Measurements from ENCODE around the gene NEK6.

NEK6 gene

DNA sequence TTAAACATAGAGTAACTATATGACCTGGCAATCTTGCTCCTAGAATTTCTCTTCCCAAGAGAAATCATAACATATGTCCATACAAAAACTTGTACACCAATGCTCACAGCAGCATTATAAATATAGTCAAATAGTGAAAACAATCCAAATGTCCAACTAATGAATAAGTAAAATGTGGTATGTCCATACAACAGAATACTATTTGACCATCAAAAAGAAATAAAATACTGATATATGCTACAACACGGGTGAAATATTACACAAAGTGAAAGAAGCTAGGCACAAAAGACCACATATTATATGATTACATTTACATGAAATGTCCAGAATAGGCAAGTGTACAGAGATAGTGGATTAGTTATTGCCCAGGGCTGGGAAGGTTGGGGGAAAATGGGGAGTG lies 116.1 kb downstream of the NEK6 start:
- no peak for DNase-seq (ENCODE audit: low read depth in 3 of 3)

- DNase-seq (ENCODE audit: low read depth in 3 of 3) = no peak
These were observed 118.0 kb downstream of the NEK6 start for GRCh38 chr9:124375726-124376125.

GRCh38 chr9:124376329-124376728 lies 118.6 kb downstream of the NEK6 start:
- no peak for DNase-seq (ENCODE audit: low read depth in 3 of 3)

DNA sequence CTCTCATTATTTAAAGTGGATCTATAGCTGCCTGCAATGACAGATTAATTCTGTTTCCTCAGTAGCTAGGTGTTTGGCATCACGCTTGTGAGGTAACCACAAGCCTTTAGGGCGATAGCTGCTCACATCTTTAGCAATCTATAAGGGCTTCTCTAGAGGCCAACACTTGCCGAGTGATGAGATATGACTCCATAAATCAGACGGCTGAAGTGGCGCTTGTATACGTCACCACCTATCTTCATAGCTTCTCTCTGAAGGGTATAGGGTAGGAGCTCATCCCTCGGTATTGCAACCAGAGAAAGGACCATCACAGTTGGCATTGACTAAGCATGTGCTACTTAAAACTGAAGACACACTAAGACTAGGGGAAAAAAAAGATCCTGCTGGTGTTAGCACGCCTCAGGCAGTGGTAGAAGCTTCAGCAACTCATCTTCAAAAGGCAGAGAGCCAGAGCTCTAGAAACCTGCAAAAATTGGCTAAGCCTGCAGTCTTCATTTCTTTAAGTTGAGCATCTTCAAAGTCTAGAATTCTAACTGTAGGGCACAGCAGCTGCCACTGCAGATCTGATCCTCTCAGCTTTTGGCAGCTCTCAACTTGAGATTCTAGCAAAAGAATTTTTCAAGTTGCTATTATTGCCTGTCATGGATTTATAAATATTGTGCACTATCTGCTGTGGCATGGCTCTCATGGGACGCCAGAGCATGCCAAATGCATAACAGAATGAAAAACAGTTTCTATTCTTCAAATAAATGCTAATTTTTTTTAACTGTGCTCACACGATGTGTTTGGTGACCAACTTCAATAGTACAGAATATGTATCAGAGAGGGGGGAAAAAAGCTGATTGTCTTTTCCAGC lies 120.0 kb downstream of the NEK6 start:
- no peak for DNase-seq (ENCODE audit: low read depth in 3 of 3)

DNA sequence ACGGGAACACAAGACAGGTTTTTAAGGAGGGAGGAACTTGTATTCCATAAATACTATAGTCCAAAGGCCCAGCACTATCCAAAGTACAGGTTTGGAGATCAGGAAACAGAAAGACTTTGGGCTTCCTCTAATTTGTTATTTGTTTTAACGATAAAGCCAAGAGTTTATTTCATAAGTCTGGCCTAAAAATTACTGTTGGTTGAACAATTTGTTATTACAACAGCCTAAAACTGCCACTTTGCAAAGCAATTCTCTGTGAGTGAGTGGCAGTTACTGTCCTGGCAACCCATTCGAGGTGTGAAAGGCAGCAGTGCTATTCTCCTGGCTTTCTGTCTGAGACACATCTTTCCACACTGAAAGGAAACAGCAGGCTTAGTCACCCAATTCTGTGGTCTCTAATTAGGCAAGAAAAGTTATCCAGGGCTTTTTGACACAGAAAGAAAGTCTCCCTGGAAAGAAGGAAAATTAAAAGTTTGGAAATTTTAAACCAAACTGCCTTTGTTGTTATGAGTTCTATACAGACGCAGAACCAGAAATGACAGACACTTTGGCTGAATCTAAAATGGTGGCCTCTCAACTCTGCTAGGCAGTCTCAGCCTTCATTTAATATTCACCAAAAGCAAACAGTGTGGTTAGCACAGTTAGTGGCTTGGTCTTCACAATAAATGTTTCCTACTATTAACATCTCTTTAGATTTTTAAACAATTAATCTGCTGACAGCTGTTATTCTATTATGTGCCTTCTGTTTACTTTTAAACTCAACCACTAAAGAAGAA lies 123.6 kb downstream of the NEK6 start:
- DNase-seq (ENCODE audit: low read depth in 3 of 3) = no peak

DNA sequence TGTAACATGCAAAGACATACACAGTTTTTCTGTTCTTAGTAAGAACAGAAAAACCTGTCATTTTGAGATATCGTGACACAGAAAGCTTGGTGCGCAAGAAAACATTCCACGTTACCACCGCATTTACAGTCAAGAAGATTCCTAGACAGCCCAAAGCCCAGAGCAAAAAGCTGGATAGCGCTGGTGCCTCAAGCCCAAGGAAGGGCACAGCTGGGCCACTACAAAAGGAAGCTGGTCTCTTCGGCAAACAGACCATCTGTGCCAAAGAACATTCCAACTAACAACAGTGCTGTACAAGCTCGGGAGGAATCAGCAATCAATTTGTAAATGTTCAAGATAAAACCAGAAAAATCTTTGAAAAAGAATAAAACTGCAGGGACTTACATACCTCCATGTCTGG lies 126.5 kb downstream of the NEK6 start:
- DNase-seq (ENCODE audit: low read depth in 3 of 3) = no peak

DNA sequence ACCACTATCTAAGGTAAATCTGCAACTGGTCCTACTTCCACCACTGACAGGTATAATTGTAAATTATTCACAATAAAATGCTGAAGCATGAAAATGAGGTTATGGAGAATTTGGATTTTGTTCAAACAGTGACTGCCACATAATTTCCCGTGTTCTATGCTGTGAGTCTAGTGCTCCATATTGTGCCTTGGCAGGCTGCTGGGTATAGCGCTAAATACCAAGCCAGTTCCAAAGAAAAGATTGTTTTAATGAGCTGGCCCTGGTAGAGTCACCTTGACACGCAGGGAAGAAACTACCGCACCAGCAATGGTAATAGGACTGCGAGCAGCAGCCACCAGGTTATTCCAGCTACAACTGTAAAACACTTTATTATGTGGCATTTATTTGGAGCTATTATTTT lies 127.1 kb downstream of the NEK6 start:
- no peak for DNase-seq (ENCODE audit: low read depth in 3 of 3)

DNA sequence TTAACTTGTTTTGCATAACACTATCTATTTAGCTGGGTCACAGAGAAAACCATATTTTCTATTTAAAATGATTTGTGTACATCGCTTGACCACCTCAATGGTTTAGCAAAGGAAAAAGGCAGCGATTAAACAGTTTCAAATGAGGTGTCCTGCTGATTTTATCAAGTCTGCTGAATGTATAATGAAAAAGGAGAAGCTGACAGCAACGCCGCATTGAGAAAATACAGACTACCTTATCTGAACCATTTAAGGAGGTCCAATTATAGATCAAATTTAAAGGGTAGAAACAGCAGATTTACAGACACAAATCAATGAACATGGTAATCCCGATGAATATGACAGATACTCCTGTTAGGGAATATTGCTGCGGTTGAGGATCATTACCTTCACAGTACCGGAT lies 127.9 kb downstream of the NEK6 start:
- no peak for DNase-seq (ENCODE audit: low read depth in 3 of 3)

- DNase-seq (ENCODE audit: low read depth in 3 of 3) = no peak
These were observed 128.5 kb downstream of the NEK6 start for GRCh38 chr9:124386201-124386600.

GRCh38 chr9:124388275-124389048 lies 130.7 kb downstream of the NEK6 start:
- DNase-seq (ENCODE audit: low read depth in 3 of 3) = no peak

DNA sequence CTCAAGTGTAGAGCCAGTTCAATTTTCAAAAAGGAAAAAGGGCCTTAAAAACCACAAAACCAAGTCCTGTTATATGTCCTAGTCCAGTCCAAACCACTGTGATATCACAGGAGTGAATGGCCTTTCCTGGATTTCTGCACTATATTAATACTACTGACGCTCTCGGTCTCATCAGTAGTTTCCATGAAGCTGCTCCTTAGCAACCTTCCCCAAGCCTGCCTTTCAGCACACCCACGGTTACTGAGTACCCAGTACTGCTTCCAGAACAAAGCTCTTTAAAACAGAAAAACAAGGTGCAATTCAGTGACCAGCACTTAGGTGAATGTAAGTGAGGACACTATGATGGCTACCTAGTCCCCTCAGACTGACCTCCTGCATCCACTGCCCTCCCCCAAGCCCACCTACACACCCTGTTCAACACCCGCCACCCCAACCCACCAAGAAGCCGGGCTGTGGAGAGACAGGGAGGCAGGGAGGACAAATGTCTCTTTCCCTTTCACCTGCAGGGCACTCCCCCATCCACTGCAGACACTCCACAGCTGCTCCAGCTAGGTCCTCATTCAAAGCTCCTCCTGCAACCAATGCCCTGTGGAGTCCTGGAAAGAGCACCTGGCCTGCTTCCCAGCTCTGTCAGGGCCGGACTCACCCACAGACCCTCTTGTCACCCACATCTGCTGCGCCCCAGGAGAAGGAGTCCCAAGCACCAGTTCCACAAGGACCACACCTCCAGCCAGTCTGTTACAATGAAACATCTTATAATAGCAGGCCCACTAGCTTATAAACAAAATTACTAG lies 131.6 kb downstream of the NEK6 start:
- DNase-seq (ENCODE audit: low read depth in 3 of 3) = no peak

DNA sequence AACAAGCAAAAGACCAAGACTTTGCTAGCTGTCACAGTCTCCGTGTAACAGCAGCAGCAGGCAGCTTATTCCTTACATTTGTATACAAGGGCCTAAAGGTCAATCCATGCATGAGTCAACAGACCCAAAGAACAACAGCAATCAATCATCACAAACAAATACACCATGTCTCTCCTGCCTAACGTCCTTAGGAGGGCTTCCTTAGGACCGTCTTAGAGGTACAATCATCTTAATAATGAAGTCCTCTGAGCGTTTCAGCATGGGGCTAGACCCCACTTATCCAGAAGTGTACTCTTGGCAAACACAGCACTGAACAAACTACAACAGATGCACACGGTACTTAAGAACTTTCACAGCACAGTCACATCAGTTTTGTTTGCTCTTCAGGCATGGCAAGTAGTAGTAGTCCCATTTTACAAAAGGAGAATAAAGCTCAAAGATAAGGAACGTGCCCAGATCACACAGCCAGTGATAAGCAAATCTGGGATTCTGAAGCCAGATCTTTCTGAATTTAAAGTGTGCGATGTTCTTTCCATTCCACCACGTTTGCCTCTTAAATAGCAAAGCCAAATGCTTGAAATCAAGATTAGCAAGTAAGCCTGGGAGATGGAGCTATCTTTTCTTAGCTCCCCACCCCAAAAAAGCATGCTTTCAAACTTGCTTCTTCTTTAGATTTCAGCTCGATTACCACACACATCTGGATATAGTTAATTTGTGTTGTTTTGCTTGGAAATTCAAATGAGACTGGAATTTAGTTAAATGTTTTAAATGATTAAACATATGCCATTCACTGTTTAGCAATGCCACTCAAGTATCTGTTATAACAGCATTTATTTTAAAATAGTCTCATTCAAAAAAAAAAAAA lies 133.3 kb downstream of the NEK6 start:
- no peak for DNase-seq (ENCODE audit: low read depth in 3 of 3)

- no peak for DNase-seq (ENCODE audit: low read depth in 3 of 3)
These were observed 134.6 kb downstream of the NEK6 start for GRCh38 chr9:124392254-124392870.

DNA sequence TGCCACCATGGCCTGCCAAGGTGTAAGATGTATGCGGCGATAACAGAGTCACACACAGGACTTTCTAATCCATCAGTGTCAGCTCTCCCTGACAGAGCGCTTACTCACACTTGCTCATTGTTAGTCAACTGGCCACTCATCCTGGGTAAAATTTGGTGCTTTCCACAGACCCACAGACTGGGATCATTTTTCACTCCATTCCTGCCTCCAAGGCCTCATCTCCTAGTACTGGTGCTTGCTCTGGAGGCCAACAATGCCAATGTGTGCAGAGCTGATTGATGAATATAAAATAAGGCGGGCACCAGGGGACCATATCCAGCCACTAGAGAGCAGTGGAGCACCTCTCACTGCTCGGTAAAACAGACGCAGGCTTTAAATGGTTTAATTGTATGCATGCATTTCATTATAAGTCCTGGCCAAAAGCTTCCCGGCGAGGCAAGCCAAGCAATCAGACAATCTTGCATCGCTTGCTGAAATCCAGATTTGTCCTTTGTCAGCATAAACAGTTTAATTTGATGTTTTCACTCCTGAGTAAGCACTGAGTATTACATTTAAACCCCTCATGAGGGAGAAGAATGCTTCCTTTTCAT lies 135.2 kb downstream of the NEK6 start:
- DNase-seq (ENCODE audit: low read depth in 3 of 3) = no peak

DNA sequence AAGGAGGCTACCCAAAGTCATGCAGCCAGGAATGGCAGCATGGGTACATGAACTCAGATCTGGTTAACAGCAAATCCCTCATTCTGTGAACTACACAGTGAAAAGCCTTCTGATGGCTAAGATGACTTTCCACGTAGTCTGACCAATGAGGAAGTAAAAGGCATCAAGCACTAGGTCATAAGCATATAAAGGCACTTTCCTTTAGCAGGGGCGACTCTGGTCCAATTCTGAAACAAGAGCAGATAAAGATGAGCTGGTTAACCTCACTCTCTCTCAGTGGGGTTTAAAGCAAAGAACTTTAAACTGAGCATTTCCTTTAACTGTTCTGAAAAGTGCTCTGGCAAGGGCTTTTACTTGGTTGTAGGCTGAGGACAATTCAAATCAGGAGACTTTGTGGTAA lies 136.4 kb downstream of the NEK6 start:
- DNase-seq (ENCODE audit: low read depth in 3 of 3) = no peak

DNA sequence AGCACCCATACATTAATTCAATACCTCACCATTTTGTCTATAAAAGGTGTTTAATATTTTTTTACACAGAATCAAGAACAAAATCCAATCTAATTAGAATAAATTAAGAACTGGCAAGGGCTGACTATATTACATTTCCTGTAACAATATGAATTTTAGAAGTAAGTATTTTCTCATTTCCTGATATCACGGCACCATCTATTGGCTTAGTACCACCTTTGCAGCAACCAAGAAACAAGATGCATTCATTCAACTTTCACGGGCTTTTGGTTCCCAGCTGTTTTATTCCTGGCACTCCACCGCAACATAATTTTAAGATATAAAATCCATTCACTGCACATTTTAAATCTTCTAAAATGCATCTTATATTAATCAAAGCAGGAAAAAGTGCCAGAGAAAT lies 136.8 kb downstream of the NEK6 start:
- no peak for DNase-seq (ENCODE audit: low read depth in 3 of 3)

GRCh38 chr9:124395826-124396225 lies 138.1 kb downstream of the NEK6 start:
- DNase-seq (ENCODE audit: low read depth in 3 of 3) = no peak

DNA sequence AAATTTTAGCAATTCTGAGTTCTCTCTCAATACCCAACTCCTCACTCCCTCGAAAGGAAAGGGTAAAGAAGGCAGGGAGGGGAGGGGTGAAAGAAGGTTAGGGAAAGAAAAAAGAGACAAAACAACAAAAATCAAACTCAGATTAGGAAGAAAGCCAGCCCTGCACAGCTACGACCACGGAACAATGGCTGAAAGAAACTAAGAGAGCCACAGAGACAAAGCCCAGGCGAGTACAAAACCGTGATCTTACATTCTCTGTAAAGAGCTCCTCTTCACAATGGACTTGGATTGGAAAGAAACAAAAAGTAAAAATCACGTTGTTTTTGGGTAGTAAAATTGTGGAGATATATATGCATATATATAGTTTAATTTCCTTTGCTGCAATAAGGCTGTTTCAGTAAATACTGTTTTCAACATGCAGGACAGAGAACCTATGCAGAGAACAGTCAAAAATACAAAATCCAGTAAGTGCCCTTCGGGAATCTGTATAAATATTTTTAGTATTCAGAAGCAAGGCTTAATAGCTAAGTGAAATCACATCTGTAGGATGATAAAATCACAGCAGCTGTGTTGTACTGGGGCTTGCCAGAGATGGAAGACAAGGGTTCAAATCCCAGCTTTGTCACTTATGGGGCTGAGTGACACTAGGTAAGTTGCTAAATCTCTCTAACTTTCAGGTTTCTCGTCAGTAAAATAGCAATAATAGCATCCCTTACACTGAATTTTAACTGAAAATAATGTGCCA lies 140.6 kb downstream of the NEK6 start:
- no peak for DNase-seq (ENCODE audit: low read depth in 3 of 3)

- DNase-seq (ENCODE audit: low read depth in 3 of 3) = no peak
These were observed 141.7 kb downstream of the NEK6 start for GRCh38 chr9:124399323-124399967.
